Measurements from ENCODE around the gene FAM72C.
"Not testable (repeated sequence)": the region's sequence is repeated elsewhere in the genome, so short reads cannot be mapped to it uniquely, and the experiment has no call there.

FAM72C gene

GRCh38 chr1:143971924-143972700 lies at the start of gene FAM72C:
Gene FAM72C, minus strand, starts transcription at chr1:143971986. Its CDS starts 845 bp downstream, at chr1:143971141.
- DNase-seq: not testable (repeated sequence)

GRCh38 chr1:144020001-144020738 lies 48.4 kb upstream of the FAM72C start:
- DNase-seq: not testable (repeated sequence)

GRCh38 chr1:144019101-144019500 lies 47.3 kb upstream of the FAM72C start:
- not testable (repeated sequence) for DNase-seq

- DNase-seq: not testable (repeated sequence)
Measured at GRCh38 chr1:144015180-144015966, 43.6 kb upstream of the FAM72C start.

- DNase-seq: not testable (repeated sequence)
Measured at GRCh38 chr1:144014528-144014927, 42.7 kb upstream of the FAM72C start.

- not testable (repeated sequence) for DNase-seq
Measured at GRCh38 chr1:144014121-144014520, 42.3 kb upstream of the FAM72C start.

GRCh38 chr1:144012168-144012733 lies 40.5 kb upstream of the FAM72C start:
- not testable (repeated sequence) for DNase-seq

- not testable (repeated sequence) for DNase-seq
Measured at GRCh38 chr1:144009410-144009809, 37.6 kb upstream of the FAM72C start.

GRCh38 chr1:144004259-144004658 lies 32.5 kb upstream of the FAM72C start:
- not testable (repeated sequence) for DNase-seq

- not testable (repeated sequence) for DNase-seq
Measured at GRCh38 chr1:144003306-144004029, 31.7 kb upstream of the FAM72C start.

GRCh38 chr1:144002141-144002881 lies 30.5 kb upstream of the FAM72C start:
- not testable (repeated sequence) for DNase-seq

GRCh38 chr1:144001077-144001476 lies 29.3 kb upstream of the FAM72C start:
- DNase-seq: not testable (repeated sequence)

- not testable (repeated sequence) for DNase-seq
Measured at GRCh38 chr1:143996020-143996419, 24.2 kb upstream of the FAM72C start.

GRCh38 chr1:143993301-143993907 lies 21.6 kb upstream of the FAM72C start:
- not testable (repeated sequence) for DNase-seq

GRCh38 chr1:143990699-143991098 lies 18.9 kb upstream of the FAM72C start:
- not testable (repeated sequence) for DNase-seq

- DNase-seq: not testable (repeated sequence)
Measured at GRCh38 chr1:143989719-143990118, 17.9 kb upstream of the FAM72C start.

GRCh38 chr1:143989427-143989712 lies 17.6 kb upstream of the FAM72C start:
- DNase-seq: not testable (repeated sequence)

- DNase-seq: not testable (repeated sequence)
Measured at GRCh38 chr1:143988602-143989426, 17.0 kb upstream of the FAM72C start.

- not testable (repeated sequence) for DNase-seq
Measured at GRCh38 chr1:143987868-143988267, 16.1 kb upstream of the FAM72C start.
